Measurements from ENCODE around the gene DST.
A peak's percentile ranks its signal among the peaks of the same experiment; 100 is the strongest.
"Not testable (repeated sequence)": the region's sequence is repeated elsewhere in the genome, so short reads cannot be mapped to it uniquely, and the experiment has no call there.

The DST gene

GRCh38 chr6:56663344-56663743 lies 20.7 kb upstream of the DST start:
- DNase-seq (ENCODE audit: low read depth, low spot score): no peak

DNA sequence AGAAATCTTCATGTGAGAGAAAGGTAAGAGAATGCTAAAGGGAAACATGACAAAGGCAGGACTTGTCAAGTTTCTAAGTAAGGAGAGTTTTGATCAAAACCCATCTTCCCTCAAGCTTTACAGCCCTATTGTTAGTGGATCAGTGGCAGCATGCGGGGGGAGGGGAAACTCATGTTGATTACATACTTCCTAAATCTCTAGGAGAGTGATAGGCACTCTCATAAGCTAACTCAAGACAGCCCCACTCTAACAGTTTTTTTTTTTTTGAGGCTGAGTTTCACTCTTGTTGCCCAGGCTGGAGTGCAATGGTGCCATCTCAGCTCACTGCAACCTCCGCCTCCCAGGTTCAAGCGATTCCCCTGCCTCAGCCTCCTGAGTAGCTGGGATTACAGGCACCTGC lies 18.6 kb upstream of the DST start:
- not testable (repeated sequence) for DNase-seq (ENCODE audit: low read depth, low spot score)

- no peak for DNase-seq (ENCODE audit: low read depth, low spot score)
These were observed 17.7 kb upstream of the DST start for GRCh38 chr6:56660381-56660730.

GRCh38 chr6:56659721-56660380 lies 17.2 kb upstream of the DST start:
- DNase-seq (ENCODE audit: low read depth, low spot score): no peak

DNA sequence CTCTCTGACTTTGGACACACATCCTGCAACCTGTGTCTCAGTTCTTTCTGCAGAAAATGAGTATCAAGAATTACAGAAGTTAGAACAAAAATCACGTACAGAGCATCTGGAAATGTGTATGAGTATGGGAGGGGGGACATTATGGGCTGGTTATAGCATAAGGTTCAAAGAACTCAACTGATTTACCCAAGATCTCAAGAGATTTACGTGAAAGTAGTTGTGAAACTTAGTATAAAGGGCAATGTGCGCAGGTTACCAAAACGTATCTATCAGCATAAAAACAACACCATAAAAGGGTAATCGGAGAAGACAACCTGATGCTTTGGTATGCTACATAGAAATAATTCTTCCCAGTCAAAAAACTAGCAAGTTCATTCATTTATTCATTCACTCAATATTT lies 15.6 kb upstream of the DST start:
- DNase-seq (ENCODE audit: low read depth, low spot score): no peak

DNA sequence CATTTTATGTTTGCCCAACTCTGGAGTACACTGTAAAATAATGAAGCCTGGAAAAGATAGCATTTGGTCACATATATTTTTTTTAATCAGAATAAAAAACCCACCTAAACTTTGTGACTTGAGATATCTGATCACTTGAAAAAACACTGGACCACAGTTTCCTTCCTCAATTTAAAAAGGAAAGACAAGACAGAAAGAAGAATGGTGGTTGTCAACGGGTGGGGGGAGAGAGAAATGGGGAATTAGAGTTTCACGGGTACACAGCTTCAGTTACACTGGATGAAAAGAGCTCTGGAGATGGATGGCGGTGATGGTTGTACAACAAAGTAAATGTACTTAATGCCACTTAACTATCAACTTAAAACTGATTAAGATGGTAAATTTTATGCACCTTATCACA lies 14.7 kb upstream of the DST start:
- no peak for DNase-seq (ENCODE audit: low read depth, low spot score)

GRCh38 chr6:56656466-56656865 lies 13.8 kb upstream of the DST start:
- no peak for DNase-seq (ENCODE audit: low read depth, low spot score)

GRCh38 chr6:56655996-56656395 lies 13.3 kb upstream of the DST start:
- no peak for DNase-seq (ENCODE audit: low read depth, low spot score)

DNA sequence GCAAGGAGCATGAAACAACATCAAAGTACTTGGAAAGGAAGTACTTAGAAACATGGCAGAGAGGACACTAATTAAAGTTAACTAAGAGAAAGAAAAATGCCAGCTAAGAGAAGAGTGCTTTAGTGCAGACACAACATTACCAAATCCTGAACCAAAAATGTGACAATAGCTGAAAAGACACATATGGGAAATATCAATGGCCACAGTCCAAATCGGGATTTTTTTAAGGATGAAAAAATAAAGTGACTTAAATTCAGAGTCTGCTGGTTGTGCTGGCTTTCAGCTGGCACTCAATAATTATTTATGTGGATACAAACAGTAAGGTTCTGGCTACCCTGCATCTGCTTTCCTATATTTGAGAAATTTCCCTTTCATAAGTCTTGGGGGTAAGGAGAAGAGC lies 12.6 kb upstream of the DST start:
- no peak for DNase-seq (ENCODE audit: low read depth, low spot score)

GRCh38 chr6:56652994-56653393 lies 10.3 kb upstream of the DST start:
- DNase-seq (ENCODE audit: low read depth, low spot score): peak; percentile 36

GRCh38 chr6:56652231-56652630 lies 9.5 kb upstream of the DST start:
- no peak for DNase-seq (ENCODE audit: low read depth, low spot score)

DNA sequence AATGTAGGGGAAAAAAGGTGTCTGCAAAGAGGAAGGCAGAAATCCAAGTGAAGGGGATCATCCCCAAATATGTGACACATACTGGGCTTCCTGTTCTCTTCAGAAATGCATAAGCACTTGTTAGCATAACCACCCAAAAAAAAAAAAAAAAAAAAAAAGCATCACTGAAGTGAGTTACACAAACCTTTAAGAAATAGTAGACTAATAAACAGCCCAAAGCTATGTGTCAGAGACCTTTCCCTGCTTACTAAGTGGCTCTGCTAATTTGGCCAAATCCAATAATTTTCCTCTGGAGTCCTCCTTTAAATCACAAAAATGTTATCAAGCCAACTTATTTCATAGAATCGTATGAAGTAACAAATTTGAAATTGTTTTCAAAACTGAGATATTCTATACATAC lies 7.5 kb upstream of the DST start:
- DNase-seq (ENCODE audit: low read depth, low spot score): no peak

DNA sequence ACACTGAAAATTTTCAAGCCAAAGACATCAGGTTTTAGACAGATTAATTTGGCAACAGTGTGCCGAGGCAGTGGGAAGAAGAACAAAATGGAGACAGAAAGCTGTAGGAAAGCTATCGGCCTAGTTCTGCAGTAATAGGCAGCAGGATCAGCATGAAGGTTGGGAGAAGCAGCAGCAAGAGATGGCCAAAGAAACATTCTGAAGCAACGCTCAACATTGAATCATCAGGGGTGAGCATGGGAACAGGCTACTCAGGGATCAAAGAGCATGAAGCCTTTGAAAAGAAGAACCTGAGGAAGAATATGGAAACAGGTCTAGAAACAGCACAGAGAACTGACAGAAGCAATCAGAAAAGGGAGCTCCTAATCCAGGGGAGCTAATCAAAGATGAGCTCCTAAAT lies 7.1 kb upstream of the DST start:
- DNase-seq (ENCODE audit: low read depth, low spot score): no peak

- DNase-seq (ENCODE audit: low read depth, low spot score): no peak
These were observed 6.5 kb upstream of the DST start for GRCh38 chr6:56649053-56649769.

DNA sequence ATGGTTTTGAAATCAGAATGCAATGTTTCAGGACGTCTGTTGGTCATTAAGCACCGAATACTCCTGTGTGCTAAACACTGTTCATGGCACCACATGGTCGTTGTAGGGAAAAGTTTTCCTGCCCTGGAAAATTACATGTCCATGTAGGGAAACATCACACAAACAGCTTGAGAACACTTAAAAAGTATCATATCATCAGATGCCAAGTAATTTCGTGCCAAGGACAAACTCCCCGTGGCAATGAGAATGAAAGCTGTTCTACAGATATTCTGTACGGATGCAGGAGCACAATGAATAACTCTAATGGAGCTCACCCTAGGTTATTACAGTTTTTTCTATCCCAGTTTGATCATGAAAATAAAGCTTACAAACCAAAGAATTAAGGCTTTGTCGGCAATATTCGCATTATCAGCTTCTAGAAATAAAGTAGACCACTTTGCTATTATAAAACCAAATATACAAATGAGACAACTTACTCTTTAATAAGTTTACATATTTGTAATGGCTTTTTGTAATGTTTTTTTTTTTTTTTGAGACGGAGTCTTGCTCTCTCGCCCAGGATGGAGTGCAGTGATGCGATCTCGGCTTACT lies 4.6 kb upstream of the DST start:
- no peak for DNase-seq (ENCODE audit: low read depth, low spot score)

GRCh38 chr6:56644366-56644765 lies 1.7 kb upstream of the DST start:
- DNase-seq (ENCODE audit: low read depth, low spot score): no peak

GRCh38 chr6:56643379-56644089 lies 845 bp upstream of the DST start:
- no peak for DNase-seq (ENCODE audit: low read depth, low spot score)

DNA sequence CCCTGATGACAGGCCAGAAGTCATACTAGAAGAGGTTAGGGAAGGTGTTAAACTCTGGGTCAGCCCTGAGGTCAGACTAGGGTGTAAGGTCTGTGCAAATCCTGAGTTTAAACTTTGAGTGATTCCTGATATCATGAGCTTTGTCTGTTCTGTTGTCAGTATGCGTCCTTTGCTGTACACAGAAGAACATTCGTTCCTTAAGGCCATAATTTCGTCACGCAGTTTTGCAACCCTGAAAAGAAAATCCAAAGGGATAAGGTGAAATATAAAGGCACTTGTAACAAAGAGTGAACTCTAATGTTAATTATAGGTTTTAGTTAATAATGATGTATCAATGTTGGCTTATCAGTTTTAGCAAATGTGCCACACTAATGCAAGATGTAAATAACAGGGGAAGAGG lies 2.3 kb downstream of the DST start:
- DNase-seq (ENCODE audit: low read depth, low spot score): no peak

DNA sequence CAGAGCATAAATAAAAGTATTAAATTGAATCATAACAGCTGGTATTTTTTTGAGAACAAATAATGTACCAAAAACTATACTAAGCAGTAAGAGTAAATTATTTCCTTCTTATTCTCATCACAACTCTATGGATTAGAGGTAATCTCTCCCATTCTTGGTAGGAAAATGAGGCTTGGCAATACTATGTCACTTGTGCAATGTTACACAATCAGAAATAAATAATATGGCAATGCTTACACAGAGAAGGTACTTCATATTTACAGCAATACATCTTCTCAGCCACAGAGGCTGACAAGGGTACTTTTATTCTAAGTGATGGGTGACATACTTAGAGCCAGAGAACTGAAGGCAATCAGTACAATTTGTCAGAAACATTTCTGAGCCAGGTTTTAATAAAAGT lies 3.9 kb downstream of the DST start:
- no peak for DNase-seq (ENCODE audit: low read depth, low spot score)

DNA sequence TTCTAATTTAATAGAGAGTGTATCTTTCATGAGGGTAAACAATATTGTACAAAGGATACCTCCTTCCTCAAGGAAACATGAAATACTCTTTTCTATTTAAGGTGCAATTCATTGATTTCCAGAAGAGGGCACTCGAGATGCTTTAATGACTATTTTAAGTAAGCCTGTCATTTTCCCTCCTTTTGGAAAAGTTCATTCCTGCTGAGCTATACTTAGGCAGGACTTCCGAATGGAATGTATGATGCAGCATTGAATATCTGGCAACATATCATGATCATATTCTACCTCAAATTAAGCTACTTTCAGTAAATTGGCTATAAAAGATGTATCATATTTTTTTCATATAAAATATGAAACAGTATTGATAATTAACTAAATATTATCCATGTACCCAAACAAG lies 5.0 kb downstream of the DST start:
- peak; percentile 13 for DNase-seq (ENCODE audit: low read depth, low spot score)

DNA sequence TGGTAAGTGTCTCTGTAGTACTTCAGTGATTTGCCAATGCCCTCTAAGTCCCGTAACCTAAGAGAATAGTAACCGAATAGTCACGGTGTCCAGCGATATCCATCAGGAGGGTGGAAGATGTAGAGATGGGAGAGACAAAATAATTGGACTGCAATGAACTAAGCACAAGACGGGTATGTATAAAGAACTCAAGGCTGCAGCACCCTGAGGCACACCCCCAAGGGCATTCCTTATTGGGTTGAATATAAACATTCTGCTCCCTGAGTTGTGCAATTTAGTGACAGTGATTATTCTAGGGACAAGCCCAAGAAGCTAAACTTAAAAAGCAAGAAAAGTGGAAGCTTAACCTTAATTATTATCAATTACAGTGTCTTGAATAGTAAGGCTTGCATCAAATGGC lies 14.6 kb downstream of the DST start:
- no peak for DNase-seq (ENCODE audit: low read depth, low spot score)

GRCh38 chr6:56625356-56625755 lies 17.3 kb downstream of the DST start:
- DNase-seq (ENCODE audit: low read depth, low spot score): no peak

DNA sequence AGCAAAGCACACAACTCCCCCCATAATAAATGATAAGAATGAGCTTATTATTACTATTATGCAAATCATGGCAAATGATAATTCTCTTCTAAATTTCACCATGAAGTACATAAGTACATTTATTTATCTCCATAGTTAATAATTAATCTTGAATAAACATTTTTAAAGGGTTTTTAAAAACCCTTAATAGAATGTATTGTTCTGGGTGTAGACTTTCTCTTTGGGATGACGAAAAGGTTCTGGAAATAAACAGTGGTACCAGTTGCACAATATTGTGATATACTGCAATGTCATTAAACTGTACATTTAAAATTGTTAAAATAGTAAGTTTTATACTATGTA lies 18.0 kb downstream of the DST start:
- DNase-seq (ENCODE audit: low read depth, low spot score): no peak
